KMS-11 (cell line): ENCODE data around the gene ICA1L.

Source experiments
- H2AFZ ChIP-seq: fragments of 200-600 bp; sonication (generic); 2 replicates; pipeline ENCODE4 v1.6.1; 2016; ENCODE audit warnings: antibody characterized with exemption, mixed run types, low read depth
- H3K27ac ChIP-seq: fragments of 200-600 bp; sonication (generic); 2 replicates; pipeline ENCODE4 v1.6.1; 2016; ENCODE audit warnings: mild to moderate bottlenecking, mixed run types
- H3K27me3 ChIP-seq: fragments of 200-600 bp; sonication (generic); 2 replicates; pipeline ENCODE4 v1.6.1; 2017; ENCODE audit warnings: mild to moderate bottlenecking, low read depth, mixed run types, moderate library complexity; ENCODE audit not compliant: insufficient read depth
- H3K36me3 ChIP-seq: fragments of 200-600 bp; sonication (generic); 2 replicates; pipeline ENCODE4 v1.6.1; 2017; ENCODE audit warnings: mild to moderate bottlenecking, mixed run types; ENCODE audit not compliant: insufficient read depth
- H3K4me1 ChIP-seq: fragments of 200-600 bp; sonication (generic); 2 replicates; pipeline ENCODE4 v1.6.1; 2016; ENCODE audit warnings: mild to moderate bottlenecking, low read depth, mixed run types; ENCODE audit not compliant: poor library complexity, severe bottlenecking
- H3K4me2 ChIP-seq: fragments of 200-600 bp; sonication (generic); 2 replicates; pipeline ENCODE4 v1.7.0; 2016; ENCODE audit warnings: mild to moderate bottlenecking, mixed run types
- H3K4me3 ChIP-seq: fragments of 200-600 bp; sonication (generic); IDR thresholded peaks from 2 replicates; pipeline ENCODE4 v1.6.1; 2017; ENCODE audit warnings: low read depth, low read length, mixed read lengths; ENCODE audit not compliant: insufficient read depth
- H3K79me2 ChIP-seq: fragments of 200-600 bp; sonication (generic); 2 replicates; pipeline ENCODE4 v1.6.1; 2016; ENCODE audit warnings: low read depth, mixed run types; ENCODE audit not compliant: insufficient read depth
- H3K9ac ChIP-seq: fragments of 200-600 bp; sonication (generic); 2 replicates; pipeline ENCODE4 v1.6.1; 2016; ENCODE audit warnings: mild to moderate bottlenecking, mixed run types
- H4K20me1 ChIP-seq: fragments of 200-600 bp; sonication (generic); 2 replicates; pipeline ENCODE4 v1.6.1; 2016; ENCODE audit warnings: mild to moderate bottlenecking, mixed run types; ENCODE audit not compliant: insufficient read depth
- CTCF ChIP-seq: fragments of 200-600 bp; sonication (generic); conservative IDR thresholded peaks from 2 replicates; pipeline ENCODE4 v1.6.1; 2017; ENCODE audit warnings: low read depth, mild to moderate bottlenecking, antibody characterized with exemption, low read length, moderate library complexity, mixed read lengths

Gene ICA1L

GRCh38 chr2:202885190-202885589 lies 13.6 kb upstream of the ICA1L start:
- no peak for TF ChIP-seq CTCF
- Histone ChIP-seq H4K20me1 (no peaks in the 10 kb centered on the region), H3K4me2 (no peak overlapping the region), H3K36me3 (peaks cover 15% of the 10 kb centered on the region; the same call in 1 of the 2 replicates), H3K27ac (no peak overlapping the region), H3K9ac (no peak overlapping the region), H3K4me1 (no peaks in the 10 kb centered on the region), H3K4me3 (no peak overlapping the region), H2AFZ (no peak overlapping the region), H3K79me2 (no peaks in the 10 kb centered on the region), H3K27me3 (no peaks in the 10 kb centered on the region)

- no peak overlapping the region for H3K27ac ChIP-seq
- no peak overlapping the region for H3K4me2 ChIP-seq
- no peak overlapping the region for H3K9ac ChIP-seq
- H4K20me1 ChIP-seq = no peaks in the 10 kb centered on the region
- no peak overlapping the region for H3K4me3 ChIP-seq
- no peak overlapping the region for H2AFZ ChIP-seq
- peaks cover 15% of the 10 kb centered on the region; the same call in 1 of the 2 replicates for H3K36me3 ChIP-seq
- no peak for TF ChIP-seq CTCF
- H3K79me2 ChIP-seq = no peaks in the 10 kb centered on the region
- H3K4me1 ChIP-seq = no peaks in the 10 kb centered on the region
- no peaks in the 10 kb centered on the region for H3K27me3 ChIP-seq
Measured at GRCh38 chr2:202883987-202884675, 12.6 kb upstream of the ICA1L start.

- Histone ChIP-seq H3K27ac (no peak overlapping the region), H3K79me2 (no peaks in the 10 kb centered on the region), H3K36me3 (peaks cover 12% of the 10 kb centered on the region; the same call in 1 of the 2 replicates), H3K4me1 (no peaks in the 10 kb centered on the region), H3K4me3 (no peak overlapping the region), H4K20me1 (no peaks in the 10 kb centered on the region), H3K27me3 (no peaks in the 10 kb centered on the region), H3K9ac (no peak overlapping the region), H2AFZ (no peak overlapping the region), H3K4me2 (no peak overlapping the region)
- TF ChIP-seq CTCF = no peak
Measured at GRCh38 chr2:202881570-202881969, 10.0 kb upstream of the ICA1L start.

- Histone ChIP-seq H3K4me2 (no peak overlapping the region), H4K20me1 (no peaks in the 10 kb centered on the region), H3K4me1 (peaks cover 4% of the 10 kb centered on the region), H2AFZ (no peak overlapping the region), H3K4me3 (no peak overlapping the region), H3K27ac (no peak overlapping the region), H3K27me3 (no peaks in the 10 kb centered on the region), H3K79me2 (no peaks in the 10 kb centered on the region), H3K36me3 (peaks cover 9% of the 10 kb centered on the region; the same call in 1 of the 2 replicates), H3K9ac (no peak overlapping the region)
- no peak for TF ChIP-seq CTCF
Measured at GRCh38 chr2:202877699-202878098, 6.1 kb upstream of the ICA1L start.
